GM21367 (cell line): ENCODE results near the gene TXNDC9.
"Not testable (repeated sequence)": the region's sequence is repeated elsewhere in the genome, so short reads cannot be mapped to it uniquely, and the experiment has no call there.

Source experiments
- ATAC-seq: cut with Tn5 transposase; IDR thresholded peaks from one replicate; pipeline ENCODE4 v1.9.1; 2021; ENCODE audit not compliant: unreplicated experiment

The TXNDC9 gene

GRCh38 chr2:99336804-99337112 is 625 bp upstream of the TXNDC9 start:
- ATAC-seq, result peak; percentile 4

- ATAC-seq, result no peak
These were observed 10.7 kb downstream of the TXNDC9 start for GRCh38 chr2:99325384-99325783.

- ATAC-seq, result not testable (repeated sequence)
These were observed 18.3 kb downstream of the TXNDC9 start for GRCh38 chr2:99317873-99318200.

- ATAC-seq, result no peak
These were observed 18.8 kb downstream of the TXNDC9 start for GRCh38 chr2:99317161-99317872.

- not testable (repeated sequence) for ATAC-seq
These were observed 35.0 kb downstream of the TXNDC9 start, which contains the start of gene LYG1 for GRCh38 chr2:99301097-99301496. LYG1 (minus strand) TSS chr2:99301197; CDS start chr2:99295670, 5,527 bp downstream.

GRCh38 chr2:99299580-99299979 is 36.6 kb downstream of the TXNDC9 start:
- no peak for ATAC-seq

- no peak for ATAC-seq
These were observed 38.1 kb downstream of the TXNDC9 start for GRCh38 chr2:99297994-99298393.

GRCh38 chr2:99285526-99285925 is 50.6 kb downstream of the TXNDC9 start:
- no peak for ATAC-seq

GRCh38 chr2:99279969-99280695 is 56.0 kb downstream of the TXNDC9 start:
- no peak for ATAC-seq

- ATAC-seq, result no peak
These were observed 57.3 kb downstream of the TXNDC9 start for GRCh38 chr2:99278793-99279291.

- ATAC-seq, result not testable (repeated sequence)
These were observed 57.9 kb downstream of the TXNDC9 start for GRCh38 chr2:99278195-99278765.

- no peak for ATAC-seq
These were observed 60.3 kb downstream of the TXNDC9 start for GRCh38 chr2:99275882-99276281.
